Measurements from ENCODE around the gene HOXC11.

HOXC11 gene

DNA sequence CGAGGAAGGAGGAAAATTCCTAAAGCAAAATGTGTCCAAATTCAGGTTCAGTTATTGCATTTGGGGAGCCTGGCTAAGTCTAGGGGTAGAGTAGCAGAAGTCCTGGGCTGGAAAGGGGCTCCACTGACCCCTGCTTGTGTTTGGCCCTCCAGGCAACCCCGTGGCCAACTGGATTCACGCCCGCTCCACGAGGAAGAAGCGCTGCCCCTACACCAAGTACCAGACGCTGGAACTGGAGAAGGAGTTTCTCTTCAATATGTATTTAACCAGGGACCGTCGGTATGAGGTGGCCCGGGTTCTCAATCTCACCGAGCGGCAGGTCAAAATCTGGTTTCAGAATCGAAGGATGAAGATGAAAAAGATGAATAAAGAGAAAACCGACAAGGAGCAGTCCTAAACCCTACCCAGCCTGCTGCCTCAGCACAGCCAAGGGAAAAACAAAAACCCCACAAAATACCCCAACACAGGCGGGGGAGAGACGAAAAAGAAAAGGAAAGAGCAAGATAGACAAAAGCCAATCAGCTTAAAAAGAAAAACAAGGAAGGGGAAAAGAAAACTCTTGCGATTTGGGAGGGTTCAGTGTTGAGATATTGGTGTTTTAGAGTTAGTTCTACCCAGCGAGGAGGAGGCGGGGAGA is 29.5 kb downstream of the HOXC11 start:
- Histone ChIP-seq H3K36me3 (replicated peaks) (no peaks in the 10 kb centered on the region), H3K4me3 (no peak overlapping the region), H3K27me3 (ENCODE audit: low read depth) (peaks cover 17% of the 10 kb centered on the region), H3K9me3 (no peaks in the 10 kb centered on the region), H3K4me1 (peaks cover 7% of the 10 kb centered on the region)
- in situ Hi-C loops (cut with MboI; ENCODE audit: low sequenced_read_pairs), result no loop called here
- no peak for DNase-seq (ENCODE audit: low spot score in 2 of 2)

DNA sequence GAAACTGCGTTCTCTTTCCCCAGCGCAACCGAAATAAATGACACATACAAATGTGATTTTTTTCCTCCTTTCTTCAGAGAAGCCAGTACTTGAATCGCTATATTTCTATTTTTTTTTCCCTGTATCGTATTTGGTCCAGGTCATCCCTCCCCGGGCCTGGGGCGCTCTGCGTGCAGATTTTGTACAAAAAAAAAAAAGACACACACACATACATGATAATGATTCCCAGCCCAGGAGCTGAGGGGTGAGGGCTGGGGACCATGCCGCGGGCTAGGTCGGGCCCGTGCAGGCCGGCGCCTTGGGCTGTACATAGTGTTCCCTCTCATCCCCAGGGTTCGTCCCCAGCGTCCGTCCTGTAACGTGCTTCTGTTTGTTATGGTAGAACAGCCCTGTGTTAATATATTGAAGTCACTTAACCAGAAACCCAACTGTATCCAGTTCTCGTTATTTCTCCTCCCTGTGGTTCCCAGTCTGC is 30.0 kb downstream of the HOXC11 start:
- no peak overlapping the region for H3K4me3 ChIP-seq
- in situ Hi-C loops (cut with MboI; ENCODE audit: low sequenced_read_pairs), result no loop called here
- H3K9me3 ChIP-seq, result no peaks in the 10 kb centered on the region
- no peaks in the 10 kb centered on the region for H3K36me3 ChIP-seq (replicated peaks)
- DNase-seq (ENCODE audit: low spot score in 2 of 2), result no peak
- H3K4me1 ChIP-seq, result peaks cover 7% of the 10 kb centered on the region
- H3K27me3 ChIP-seq (ENCODE audit: low read depth), result peaks cover 17% of the 10 kb centered on the region

DNA sequence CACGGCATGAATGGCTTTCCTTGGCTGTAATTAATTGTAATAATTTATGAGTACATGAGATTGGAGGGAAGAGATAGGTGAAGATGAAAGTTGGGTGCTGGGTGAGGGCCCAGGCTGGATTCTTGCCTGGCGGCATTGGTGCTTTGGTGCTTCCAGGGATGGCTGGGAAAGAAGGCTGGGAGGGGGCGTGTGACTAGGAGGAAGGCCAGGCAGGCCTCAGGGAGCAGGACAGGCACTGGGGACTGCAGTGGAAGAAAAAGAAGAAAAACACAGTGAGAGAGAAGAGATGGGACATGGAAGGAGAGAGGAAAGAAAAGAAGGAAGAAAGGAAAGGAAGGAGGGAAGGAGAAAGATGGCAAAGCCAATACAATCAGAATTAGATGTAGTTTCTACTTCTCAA is 30.7 kb downstream of the HOXC11 start:
- no peak for DNase-seq (ENCODE audit: low spot score in 2 of 2)
- Histone ChIP-seq H3K4me3 (no peak overlapping the region), H3K4me1 (peaks cover 7% of the 10 kb centered on the region), H3K36me3 (replicated peaks) (no peaks in the 10 kb centered on the region), H3K9me3 (no peaks in the 10 kb centered on the region), H3K27me3 (ENCODE audit: low read depth) (peaks cover 12% of the 10 kb centered on the region)
- in situ Hi-C loops (cut with MboI; ENCODE audit: low sequenced_read_pairs), result no loop called here

DNA sequence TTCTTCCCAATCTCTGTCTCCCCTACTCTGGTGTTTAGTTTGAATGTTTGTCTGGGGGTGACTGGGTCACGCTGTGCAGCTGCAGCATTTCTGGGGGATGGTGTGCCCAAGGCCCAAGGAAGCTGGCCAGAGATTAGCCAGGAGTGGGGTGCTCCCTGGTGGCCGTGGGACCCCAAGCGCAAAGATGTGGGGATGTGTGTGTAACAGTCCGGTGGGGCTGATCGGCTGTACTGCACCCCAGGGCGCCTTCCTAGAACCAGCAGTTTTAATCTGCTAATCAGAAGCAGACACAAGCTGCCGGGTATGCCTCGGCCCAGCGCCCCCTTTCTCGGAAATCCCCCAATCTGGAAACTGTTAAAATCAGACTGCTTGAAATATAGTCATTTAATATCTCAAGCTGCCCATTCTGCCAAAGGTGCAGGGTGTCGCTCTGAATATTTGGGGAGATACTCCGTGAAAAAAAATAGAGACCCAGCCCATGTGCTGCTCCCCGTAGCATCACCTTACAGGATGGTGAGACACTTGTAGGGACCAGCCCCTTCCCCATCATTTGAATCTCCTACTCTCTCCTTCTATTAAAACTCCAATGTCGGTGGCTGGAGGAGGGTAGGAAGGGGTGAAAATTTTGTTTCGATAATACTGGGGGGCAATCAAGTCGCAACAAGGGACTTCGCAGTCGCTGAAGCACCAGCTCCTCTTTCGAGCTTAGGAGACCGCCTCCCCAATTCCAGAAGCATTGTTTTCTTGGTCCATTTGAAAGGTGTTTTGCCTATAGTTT is 31.3 kb downstream of the HOXC11 start:
- in situ Hi-C loops (cut with MboI; ENCODE audit: low sequenced_read_pairs), result no loop called here
- Histone ChIP-seq H3K27me3 (ENCODE audit: low read depth) (peaks cover 12% of the 10 kb centered on the region), H3K9me3 (no peaks in the 10 kb centered on the region)

DNA sequence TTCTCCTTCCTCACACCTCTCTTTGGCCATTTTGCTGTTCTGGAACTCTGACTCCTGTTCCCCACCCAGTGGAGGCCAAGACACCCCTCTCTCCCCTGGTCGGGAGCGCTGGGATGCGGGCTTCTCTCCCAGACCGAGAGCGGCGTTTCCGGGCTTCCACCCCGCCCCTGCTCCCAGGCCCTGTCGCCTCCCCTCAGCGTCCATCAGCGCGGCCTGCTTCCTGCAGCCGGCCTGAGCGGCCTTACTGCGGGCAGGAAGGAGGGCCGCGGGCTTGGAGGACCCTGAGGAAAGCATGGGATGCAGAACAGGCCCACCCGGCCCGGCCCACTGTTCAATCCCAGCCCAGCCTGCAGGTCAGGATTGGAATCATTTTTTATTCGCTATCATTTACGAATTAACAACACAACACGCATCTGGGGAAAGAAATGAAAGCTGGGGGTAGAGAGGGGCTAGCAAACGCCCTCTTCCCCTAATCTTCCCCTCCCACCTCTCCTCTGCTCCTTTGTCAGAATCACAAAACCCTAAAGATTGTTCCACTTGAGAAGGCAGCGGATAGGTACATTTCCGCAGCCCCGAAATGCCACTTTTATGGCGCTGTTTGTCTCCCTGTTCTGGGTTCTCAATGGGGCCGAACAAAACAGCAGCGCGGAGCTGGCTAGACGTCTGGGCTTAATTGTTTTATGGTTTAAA is 32.1 kb downstream of the HOXC11 start:
- Histone ChIP-seq H3K4me1 (peaks cover 13% of the 10 kb centered on the region), H3K9me3 (no peaks in the 10 kb centered on the region), H3K36me3 (replicated peaks) (no peaks in the 10 kb centered on the region), H3K4me3 (no peak overlapping the region), H3K27me3 (ENCODE audit: low read depth) (peaks cover 8% of the 10 kb centered on the region)
- DNase-seq (ENCODE audit: low spot score in 2 of 2), result no peak
- in situ Hi-C loops (cut with MboI; ENCODE audit: low sequenced_read_pairs), result loop anchor here (5.0 kb wide), 1 partner anchor 197 kb away; no protein-coding TSS in a partner anchor

More for the DNA sequence above, 31.3 kb downstream of the HOXC11 start:
- Histone ChIP-seq H3K4me1 (peaks cover 8% of the 10 kb centered on the region), H3K36me3 (replicated peaks) (no peaks in the 10 kb centered on the region), H3K4me3 (no peak overlapping the region)
- DNase-seq (ENCODE audit: low spot score in 2 of 2), result no peak

DNA sequence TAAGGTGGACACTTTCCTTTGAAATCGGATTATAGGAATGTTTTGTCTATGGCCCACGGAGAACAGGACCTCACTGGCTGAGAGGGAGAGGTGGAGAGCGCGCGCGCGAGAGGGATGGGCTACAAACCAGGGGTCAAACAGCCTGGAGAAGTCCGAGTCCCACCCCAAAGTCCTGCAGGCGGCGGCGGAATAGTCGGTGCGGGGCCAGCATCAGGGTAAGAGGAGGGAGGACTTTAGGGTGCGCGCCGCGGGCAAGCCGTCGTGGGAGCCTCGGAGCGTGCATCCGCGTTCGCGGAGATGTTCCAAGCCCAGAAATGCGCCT is 32.6 kb downstream of the HOXC11 start:
- H3K27me3 ChIP-seq (ENCODE audit: low read depth), result peaks cover 5% of the 10 kb centered on the region; the same call in 1 of the 2 replicates
- peaks cover 16% of the 10 kb centered on the region for H3K4me1 ChIP-seq
- no peaks in the 10 kb centered on the region for H3K9me3 ChIP-seq
- peak overlapping the region; percentile 6 for H3K4me3 ChIP-seq
- DNase-seq (ENCODE audit: low spot score in 2 of 2), result peak in 1 of 2 experiments; percentile 50
- H3K36me3 ChIP-seq (replicated peaks), result no peaks in the 10 kb centered on the region
- in situ Hi-C loops (cut with MboI; ENCODE audit: low sequenced_read_pairs), result loop anchor here (5.0 kb wide), 1 partner anchor 197 kb away; no protein-coding TSS in a partner anchor

DNA sequence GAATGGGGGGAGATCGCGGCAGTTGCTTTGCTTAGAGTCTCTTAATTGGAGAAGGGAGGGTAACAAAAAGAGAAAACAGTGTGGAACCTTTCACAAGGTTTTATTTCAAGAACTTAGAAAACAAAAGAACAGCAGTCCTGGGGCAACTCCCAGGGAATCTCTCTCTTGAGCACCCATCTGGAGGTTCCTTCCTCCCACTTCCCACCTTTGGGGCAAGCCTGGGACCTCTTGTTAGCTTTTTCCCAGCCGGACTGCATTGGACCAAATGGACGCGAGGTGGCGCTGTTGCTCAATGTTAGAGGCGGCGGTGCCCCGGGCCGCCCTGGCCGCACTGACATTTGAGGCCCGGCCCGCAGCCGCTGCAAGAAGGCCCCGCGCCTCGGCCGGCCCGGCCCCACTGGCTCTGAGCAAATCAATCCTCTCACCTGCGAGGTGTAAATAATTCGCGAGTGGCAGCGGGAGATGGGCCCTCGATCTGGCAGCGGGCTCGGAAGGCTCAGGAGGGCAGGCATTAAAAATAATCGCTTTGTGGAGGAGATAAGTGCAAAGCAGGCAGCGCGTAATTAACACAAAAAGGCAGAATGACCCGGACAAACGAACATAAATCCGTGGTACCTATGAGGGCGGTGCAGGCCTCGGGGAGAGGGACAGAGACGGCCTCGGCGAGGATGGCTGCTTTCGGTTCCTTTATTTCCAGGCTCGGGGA is 33.1 kb downstream of the HOXC11 start:
- Histone ChIP-seq H3K4me1 (peaks cover 16% of the 10 kb centered on the region), H3K36me3 (replicated peaks) (no peaks in the 10 kb centered on the region), H3K9me3 (no peaks in the 10 kb centered on the region), H3K4me3 (peak overlapping the region; percentile 6), H3K27me3 (ENCODE audit: low read depth) (peaks cover 2% of the 10 kb centered on the region; the same call in 1 of the 2 replicates)
- DNase-seq (ENCODE audit: low spot score in 2 of 2), result peak; percentile 72 to 94
- in situ Hi-C loops (cut with MboI; ENCODE audit: low sequenced_read_pairs), result loop anchor here (5.0 kb wide), 1 partner anchor 196 kb away; no protein-coding TSS in a partner anchor

DNA sequence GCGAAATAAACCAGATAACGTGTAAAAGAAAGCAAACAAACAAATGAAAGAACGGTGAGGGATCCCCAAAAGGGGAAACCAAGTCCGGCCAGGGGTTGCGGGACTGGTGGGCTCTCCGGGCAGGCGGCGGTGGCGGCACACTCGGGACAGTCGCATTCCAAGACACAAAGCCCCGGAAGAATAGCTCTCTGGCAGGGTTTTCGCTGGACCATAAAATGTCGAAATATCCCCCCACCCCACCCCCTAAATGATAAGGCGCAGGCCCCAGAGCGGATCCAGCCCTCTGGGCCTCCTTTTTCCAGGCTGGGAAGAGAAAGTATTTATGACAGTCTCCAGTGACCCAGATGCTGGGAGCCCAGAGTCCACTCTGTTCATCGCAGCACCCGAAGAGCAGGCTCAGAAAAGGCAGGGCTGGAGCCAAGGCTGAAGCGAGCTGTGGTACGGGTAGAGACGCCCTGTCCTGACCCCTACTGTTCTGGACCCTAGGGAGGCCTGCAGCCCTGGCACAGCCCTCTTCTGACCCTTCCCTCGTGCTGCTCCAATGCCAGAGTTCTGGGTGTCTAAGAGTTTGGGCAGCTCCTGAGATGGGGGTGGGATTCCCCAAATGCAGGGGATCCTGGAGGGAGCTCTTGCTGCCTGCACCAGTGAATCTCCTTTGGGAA is 33.8 kb downstream of the HOXC11 start:
- no peaks in the 10 kb centered on the region for H3K36me3 ChIP-seq (replicated peaks)
- H3K27me3 ChIP-seq (ENCODE audit: low read depth), result no peaks in the 10 kb centered on the region
- H3K4me1 ChIP-seq, result peaks cover 21% of the 10 kb centered on the region
- no peaks in the 10 kb centered on the region for H3K9me3 ChIP-seq
- DNase-seq (ENCODE audit: low spot score in 2 of 2), result no peak
- H3K4me3 ChIP-seq, result no peak overlapping the region
- in situ Hi-C loops (cut with MboI; ENCODE audit: low sequenced_read_pairs), result loop anchor here (5.0 kb wide), 1 partner anchor 196 kb away; no protein-coding TSS in a partner anchor

DNA sequence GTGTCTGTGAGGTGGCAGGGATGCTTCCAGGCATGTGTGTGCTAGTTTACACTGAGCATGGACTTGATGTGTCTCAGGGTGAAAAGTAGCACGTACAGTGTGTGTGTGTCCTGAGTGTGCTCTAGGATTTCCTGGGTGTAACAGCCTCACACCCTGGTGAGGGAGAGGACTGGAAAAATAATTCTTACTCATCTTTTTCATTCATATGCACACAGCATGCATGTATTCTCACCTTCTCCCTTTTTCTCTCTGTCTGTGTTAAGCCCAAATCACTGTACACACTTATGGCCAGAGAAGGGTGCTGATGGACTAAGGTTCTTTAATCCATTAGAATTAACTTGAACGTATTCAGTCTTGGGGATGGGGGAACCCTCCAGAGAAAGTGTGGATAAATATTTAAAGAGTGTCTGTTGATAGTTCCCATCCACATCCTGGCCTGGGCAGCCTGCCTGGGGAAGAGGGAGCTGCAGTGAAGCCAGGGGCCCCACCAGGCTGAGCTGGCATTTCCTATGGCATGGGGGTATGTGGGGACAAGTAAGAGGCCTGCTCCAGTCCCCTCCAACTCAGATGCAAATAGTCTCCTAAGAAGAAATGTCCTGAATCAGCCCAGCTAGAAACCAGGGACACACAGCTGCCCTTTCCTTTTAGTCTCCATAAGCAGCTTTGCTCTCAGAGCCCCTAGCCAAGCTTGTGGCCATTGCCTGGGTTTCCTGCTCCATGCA is 34.8 kb downstream of the HOXC11 start:
- H3K36me3 ChIP-seq (replicated peaks), result no peaks in the 10 kb centered on the region
- peaks cover 21% of the 10 kb centered on the region for H3K4me1 ChIP-seq
- no peaks in the 10 kb centered on the region for H3K9me3 ChIP-seq
- no peaks in the 10 kb centered on the region for H3K27me3 ChIP-seq (ENCODE audit: low read depth)
- in situ Hi-C loops (cut with MboI; ENCODE audit: low sequenced_read_pairs), result loop anchor here (5.0 kb wide), 1 partner anchor 195 kb away; no protein-coding TSS in a partner anchor
- no peak overlapping the region for H3K4me3 ChIP-seq
- no peak for DNase-seq (ENCODE audit: low spot score in 2 of 2)

DNA sequence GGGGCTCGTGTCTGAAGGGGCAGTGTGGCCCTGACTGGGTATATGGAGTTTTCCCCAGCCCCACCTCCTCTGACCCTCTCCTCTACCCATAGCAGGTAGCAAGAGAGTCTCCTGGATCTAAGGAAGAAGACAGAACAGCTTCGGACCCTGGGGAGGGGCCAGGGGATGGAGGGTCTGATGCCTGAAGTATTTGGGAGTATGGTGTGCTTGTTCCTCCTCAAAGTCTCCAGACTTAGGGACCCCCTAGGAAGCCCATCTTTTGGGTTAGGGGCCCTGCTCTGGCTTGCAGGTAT is 35.3 kb downstream of the HOXC11 start:
- Histone ChIP-seq H3K9me3 (no peaks in the 10 kb centered on the region), H3K4me1 (peaks cover 21% of the 10 kb centered on the region), H3K36me3 (replicated peaks) (no peaks in the 10 kb centered on the region), H3K27me3 (ENCODE audit: low read depth) (no peaks in the 10 kb centered on the region), H3K4me3 (no peak overlapping the region)
- no peak for DNase-seq (ENCODE audit: low spot score in 2 of 2)
- in situ Hi-C loops (cut with MboI; ENCODE audit: low sequenced_read_pairs), result loop anchor here (5.0 kb wide), 1 partner anchor 194 kb away; no protein-coding TSS in a partner anchor

DNA sequence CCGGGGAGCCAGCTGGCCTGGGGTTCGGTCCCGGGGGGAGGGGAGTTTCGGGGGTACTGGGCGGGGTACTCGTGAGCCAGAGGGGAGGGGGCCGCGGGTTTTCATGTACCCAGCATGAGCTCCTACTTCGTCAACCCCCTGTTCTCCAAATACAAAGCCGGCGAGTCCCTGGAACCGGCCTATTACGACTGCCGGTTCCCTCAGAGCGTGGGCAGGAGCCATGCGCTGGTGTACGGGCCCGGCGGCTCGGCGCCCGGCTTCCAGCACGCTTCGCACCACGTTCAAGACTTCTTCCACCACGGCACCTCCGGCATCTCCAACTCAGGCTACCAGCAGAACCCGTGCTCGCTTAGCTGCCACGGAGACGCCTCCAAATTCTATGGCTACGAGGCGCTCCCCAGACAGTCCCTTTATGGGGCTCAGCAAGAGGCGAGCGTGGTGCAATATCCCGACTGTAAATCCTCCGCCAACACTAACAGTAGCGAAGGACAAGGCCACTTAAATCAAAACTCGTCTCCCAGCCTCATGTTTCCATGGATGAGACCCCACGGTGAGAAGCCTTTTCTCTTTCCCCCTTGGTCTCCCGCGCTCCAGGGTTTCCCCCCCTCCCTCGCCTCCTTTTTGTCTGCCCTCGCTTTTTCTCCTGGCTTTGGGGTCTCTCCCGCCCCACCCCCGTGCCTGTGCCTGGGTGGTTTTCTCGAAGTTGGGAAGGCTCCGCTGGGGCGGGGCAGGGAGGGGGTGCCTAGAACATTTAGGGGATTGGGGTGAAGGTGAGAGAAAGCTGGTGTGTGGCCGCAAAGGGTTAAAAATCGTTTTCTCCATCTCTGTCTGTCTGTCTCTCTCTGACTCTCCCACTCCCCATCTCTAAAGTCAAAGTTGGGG is 36.5 kb downstream of the HOXC11 start:
- peak in 1 of 2 experiments; percentile 52 for DNase-seq (ENCODE audit: low spot score in 2 of 2)
- H3K9me3 ChIP-seq, result no peaks in the 10 kb centered on the region
- peak overlapping the region; percentile 45 for H3K4me3 ChIP-seq
- peaks cover 21% of the 10 kb centered on the region for H3K4me1 ChIP-seq
- in situ Hi-C loops (cut with MboI; ENCODE audit: low sequenced_read_pairs), result loop anchor here (5.0 kb wide), 1 partner anchor 193 kb away; no protein-coding TSS in a partner anchor
- H3K36me3 ChIP-seq (replicated peaks), result no peaks in the 10 kb centered on the region
- no peaks in the 10 kb centered on the region for H3K27me3 ChIP-seq (ENCODE audit: low read depth)
